K562 (cell line): ENCODE data around the gene FAM174C. TPM values are rescaled to one million over a fixed set of nuclear protein-coding genes. Genes with fewer than 3 reads are reported as not detected.

Experiments used
- BRD4 ChIP-seq: fragments of 200-600 bp; sonication (generic); IDR thresholded peaks from 2 replicates; pipeline ENCODE4 v1.6.1; 2017; ENCODE audit warnings: inconsistent platforms
- CHAMP1 ChIP-seq: fragments of 450-650 bp; IDR thresholded peaks from 2 replicates; pipeline ENCODE4 v1.6.1; 2016; ENCODE audit warnings: mild to moderate bottlenecking
- CUX1 ChIP-seq: fragments of 200-800 bp; sonication (Bioruptor generic); IDR thresholded peaks from 2 replicates; pipeline ENCODE4 v1.6.1; 2016; ENCODE audit warnings: missing genetic modification characterization, missing compliant biosample characterization
- FOXJ3 ChIP-seq: sonication (generic); formaldehyde crosslinking; IDR thresholded peaks from 2 replicates; pipeline ENCODE4 v1.4.0; 2020; ENCODE audit warnings: mild to moderate bottlenecking, missing genetic modification reagents
- IRF1 ChIP-seq: sonication (generic); formaldehyde crosslinking; IDR thresholded peaks from 2 replicates; pipeline ENCODE4 v1.8.0; 2022; ENCODE audit warnings: missing genetic modification reagents, mild to moderate bottlenecking, borderline replicate concordance
- MEF2D ChIP-seq: conservative IDR thresholded peaks from 2 replicates; pipeline ENCODE4 v1.6.1; 2016; ENCODE audit warnings: low read depth, missing genetic modification characterization, missing compliant biosample characterization
- MLLT1 ChIP-seq, 2 experiments: fragments of 450-650 bp; IDR thresholded peaks; 2 replicates each; pipeline ENCODE4 v1.6.1; 2016
- NCOA4 ChIP-seq: fragments of 450-650 bp; IDR thresholded peaks from 2 replicates; pipeline ENCODE4 v1.6.1; 2018; ENCODE audit warnings: mild to moderate bottlenecking; ENCODE audit not compliant: partially characterized antibody
- POLR2AphosphoS5 ChIP-seq: IDR thresholded peaks from 2 replicates; pipeline ENCODE4 v1.6.1; 2011; ENCODE audit warnings: mild to moderate bottlenecking, low read depth, low read length, moderate library complexity; ENCODE audit not compliant: control insufficient read depth, insufficient read depth
- PPARD ChIP-seq: fragments of 250-450 bp; sonication (Bioruptor Pico); IDR thresholded peaks from 2 replicates; pipeline ENCODE4 v1.8.0; 2022; ENCODE audit warnings: inconsistent platforms, mild to moderate bottlenecking, moderate library complexity
- SIX5 ChIP-seq, 2 experiments: IDR thresholded peaks; 2 replicates each; pipeline ENCODE4 v1.6.1; 2011; ENCODE audit warnings: low read length in 2 of 2, borderline replicate concordance in 1 of 2, low read depth in 1 of 2, mild to moderate bottlenecking in 1 of 2, moderate library complexity in 1 of 2; ENCODE audit not compliant: insufficient read depth in 1 of 2
- ZNF592 ChIP-seq: fragments of 450-650 bp; IDR thresholded peaks from 2 replicates; pipeline ENCODE4 v1.6.1; 2017; ENCODE audit warnings: antibody characterized with exemption, mild to moderate bottlenecking
- polyA plus RNA-seq, 8 experiments: library from polyadenylated mRNA; depleted of rRNA in 4 of 8; stranded (reverse) in 5 of 8; unstranded in 3 of 8; fragments of >200 nt; fragmentation: Nextera tagmentation in 2 of 8; fragmentation: Illumina TruSeq in 1 of 8; extraction: Ambion mirVana in 2 of 8; extraction: Trizol in 1 of 8; gene quantifications; 2 replicates each; pipeline versions ENCODE4 v1.2.1 to v1.2.3, GENCODE V29; 2011 to 2014; ENCODE audit warnings: inconsistent platforms in 1 of 8, missing spikeins in 1 of 8
- total RNA-seq, 7 experiments: library from RNA; depleted of rRNA in 6 of 7; stranded (reverse); fragments of >200 nt in 6 of 7; fragmentation: Illumina TruSeq in 2 of 7; extraction: Trizol in 2 of 7; gene quantifications; 2 replicates each; pipeline versions ENCODE4 v1.2.1 to v1.2.3, GENCODE V29; 2011 to 2021; ENCODE audit warnings: low replicate concordance in 1 of 7

FAM174C gene
- total and polyA plus RNA-seq, 9 of the 15 experiments (the other 6 are each of a cell fraction or from before 2014, with no cell fraction given) = 0.66 to 89.6 (median 20.3) TPM

GRCh38 chr19:1325568-1326294, 50.4 kb downstream of the FAM174C start (continued):
- TF ChIP-seq IRF1 (CRISPR knock-in tag) (no peak), ZNF592 (no peak), POLR2AphosphoS5 (no peak), CUX1 (CRISPR knock-in tag) (no peak), CHAMP1 (no peak), MEF2D (tag) (no peak), NCOA4 (no peak), BRD4 (no peak), FOXJ3 (CRISPR knock-in tag) (no peak), MLLT1 (IDR thresholded peaks at IDR 0.05) (no peak), PPARD (CRISPR knock-in tag) (no peak), SIX5 (IDR thresholded peaks at IDR 0.05; ENCODE audit: borderline replicate concordance in 1 of 2, insufficient read depth in 1 of 2, low read depth in 1 of 2, low read length in 2 of 2) (no peak)
